ENCODE data around the gene SHISAL2B. TPM values are rescaled to one million over a fixed set of nuclear protein-coding genes. Genes with fewer than 3 reads are reported as not detected.

SHISAL2B gene
- total and polyA plus RNA-seq, 2 experiments from 2014 or later: 1.6 TPM; not detected in 1

DNA sequence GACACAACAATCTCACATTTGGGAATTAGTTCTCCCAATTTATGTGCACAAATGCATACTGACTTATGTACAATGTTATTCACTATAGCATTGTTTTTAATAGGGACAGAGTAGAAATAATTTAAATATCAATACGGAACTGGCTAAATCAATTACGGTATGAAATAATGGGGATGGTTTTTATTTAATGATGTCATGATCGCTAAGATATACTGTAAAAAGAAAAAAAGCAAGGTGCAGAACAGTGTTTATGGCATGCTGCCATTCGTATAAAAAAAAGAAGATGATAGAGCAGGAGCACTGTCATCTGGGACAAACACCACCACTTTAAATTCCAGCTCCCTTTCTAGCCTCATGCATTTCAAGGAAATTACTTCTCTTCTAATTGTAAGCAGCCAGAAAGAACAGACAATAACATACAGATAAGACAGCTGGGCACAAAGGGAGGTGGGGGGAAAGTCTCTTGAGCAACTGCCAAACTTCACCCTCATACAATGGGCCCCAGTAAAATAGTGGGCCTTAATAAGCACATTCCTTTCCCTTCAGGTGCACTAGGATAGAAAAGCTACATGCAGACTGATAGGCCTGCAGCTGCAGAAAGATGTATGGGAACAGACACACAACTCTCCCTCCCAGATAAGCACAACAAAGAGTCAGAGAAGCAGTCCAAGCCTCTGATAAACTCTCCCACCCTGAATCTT is 69.8 kb downstream of the SHISAL2B start:
- TF ChIP-seq, protein P1, sequence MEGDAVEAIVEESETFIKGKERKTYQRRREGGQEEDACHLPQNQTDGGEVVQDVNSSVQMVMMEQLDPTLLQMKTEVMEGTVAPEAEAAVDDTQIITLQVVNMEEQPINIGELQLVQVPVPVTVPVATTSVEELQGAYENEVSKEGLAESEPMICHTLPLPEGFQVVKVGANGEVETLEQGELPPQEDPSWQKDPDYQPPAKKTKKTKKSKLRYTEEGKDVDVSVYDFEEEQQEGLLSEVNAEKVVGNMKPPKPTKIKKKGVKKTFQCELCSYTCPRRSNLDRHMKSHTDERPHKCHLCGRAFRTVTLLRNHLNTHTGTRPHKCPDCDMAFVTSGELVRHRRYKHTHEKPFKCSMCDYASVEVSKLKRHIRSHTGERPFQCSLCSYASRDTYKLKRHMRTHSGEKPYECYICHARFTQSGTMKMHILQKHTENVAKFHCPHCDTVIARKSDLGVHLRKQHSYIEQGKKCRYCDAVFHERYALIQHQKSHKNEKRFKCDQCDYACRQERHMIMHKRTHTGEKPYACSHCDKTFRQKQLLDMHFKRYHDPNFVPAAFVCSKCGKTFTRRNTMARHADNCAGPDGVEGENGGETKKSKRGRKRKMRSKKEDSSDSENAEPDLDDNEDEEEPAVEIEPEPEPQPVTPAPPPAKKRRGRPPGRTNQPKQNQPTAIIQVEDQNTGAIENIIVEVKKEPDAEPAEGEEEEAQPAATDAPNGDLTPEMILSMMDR (IDR thresholded peaks at IDR 0.05; ENCODE audit: low read depth, low read length): no peak
- H3K9me3 ChIP-seq (ENCODE audit: low read depth): no peaks in the 10 kb centered on the region
- no peak overlapping the region for H3K4me3 ChIP-seq
- peaks cover 20% of the 10 kb centered on the region for H3K4me1 ChIP-seq (ENCODE audit: low read depth)
- H3K27me3 ChIP-seq: no peaks in the 10 kb centered on the region
- DNase-seq (ENCODE audit: low read depth in 1 of 2, low spot score in 1 of 2): peak in 1 of 2 donors; percentile 4
- no peaks in the 10 kb centered on the region for H3K36me3 ChIP-seq
- peak overlapping the region; percentile 78 for H3K27ac ChIP-seq

DNA sequence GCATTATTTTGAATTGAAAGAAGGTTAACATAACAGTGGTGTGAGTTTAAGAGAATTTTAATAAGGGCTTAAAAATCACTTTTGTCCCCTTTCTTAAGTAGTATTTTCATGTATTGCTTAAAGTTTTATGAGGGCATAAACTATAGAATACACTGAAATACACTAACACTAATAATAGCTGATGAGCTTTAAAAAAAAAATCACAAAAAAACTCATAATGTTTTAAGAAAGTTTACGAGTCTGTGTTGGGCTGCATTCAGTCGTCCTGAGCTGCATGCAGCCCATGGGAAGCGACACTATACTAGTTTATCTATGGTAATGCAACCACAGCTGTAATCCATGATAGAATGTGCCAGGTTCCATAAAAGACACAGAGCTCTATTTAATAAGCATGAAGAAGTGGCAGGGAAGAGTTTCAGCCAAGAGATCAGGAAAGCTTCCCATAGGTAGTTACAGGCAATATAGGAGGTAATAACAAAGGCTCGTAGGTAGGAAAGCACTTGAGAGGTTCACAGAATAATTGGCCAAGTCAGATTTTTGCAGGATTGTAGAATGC is 73.7 kb downstream of the SHISAL2B start:
- Histone ChIP-seq H3K4me3 (no peak overlapping the region), H3K27me3 (no peaks in the 10 kb centered on the region), H3K9me3 (ENCODE audit: low read depth) (no peaks in the 10 kb centered on the region), H3K4me1 (ENCODE audit: low read depth) (peaks cover 29% of the 10 kb centered on the region), H3K36me3 (no peaks in the 10 kb centered on the region), H3K27ac (no peak overlapping the region)
- TF ChIP-seq, protein P1 (IDR thresholded peaks at IDR 0.05; ENCODE audit: low read depth, low read length): no peak
- no peak for DNase-seq (ENCODE audit: low read depth in 1 of 2, low spot score in 1 of 2)

DNA sequence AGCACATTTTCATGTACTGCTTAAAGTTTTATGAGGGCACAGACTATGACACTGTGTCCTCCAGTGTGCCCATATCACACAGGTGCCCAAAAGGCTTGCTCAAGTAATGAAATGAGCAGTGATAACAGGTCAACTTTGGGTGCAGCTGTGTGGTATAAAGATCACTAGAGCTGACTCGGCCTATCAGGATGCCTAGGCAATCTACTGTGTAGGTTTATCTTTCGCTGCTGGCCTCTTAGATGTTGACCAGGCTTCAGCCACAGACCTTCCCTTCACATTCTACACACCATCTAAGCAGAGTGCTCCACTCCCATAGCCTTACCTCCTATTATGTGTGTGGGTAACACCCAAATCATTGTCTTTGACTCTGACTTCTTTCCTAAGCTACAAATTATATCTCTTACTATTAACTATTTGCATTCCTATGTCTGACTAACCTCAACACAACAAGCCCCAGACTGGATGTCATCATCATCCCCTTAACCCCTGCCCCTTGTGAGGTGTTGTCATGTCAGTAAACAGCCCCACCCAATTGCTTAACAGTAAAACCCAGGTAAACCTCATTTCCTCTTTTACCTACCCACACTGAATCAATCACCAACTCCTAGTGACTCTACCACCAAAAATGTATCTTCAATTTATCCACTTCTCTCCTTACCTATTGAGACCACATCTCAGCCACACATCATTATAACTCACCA is 75.7 kb downstream of the SHISAL2B start:
- H3K27ac ChIP-seq: no peak overlapping the region
- no peaks in the 10 kb centered on the region for H3K9me3 ChIP-seq (ENCODE audit: low read depth)
- no peaks in the 10 kb centered on the region for H3K36me3 ChIP-seq
- H3K4me1 ChIP-seq (ENCODE audit: low read depth): peaks cover 21% of the 10 kb centered on the region
- TF ChIP-seq, protein P1 (IDR thresholded peaks at IDR 0.05; ENCODE audit: low read depth, low read length): no peak
- no peaks in the 10 kb centered on the region for H3K27me3 ChIP-seq
- no peak overlapping the region for H3K4me3 ChIP-seq
- DNase-seq (ENCODE audit: low read depth in 1 of 2, low spot score in 1 of 2): no peak

DNA sequence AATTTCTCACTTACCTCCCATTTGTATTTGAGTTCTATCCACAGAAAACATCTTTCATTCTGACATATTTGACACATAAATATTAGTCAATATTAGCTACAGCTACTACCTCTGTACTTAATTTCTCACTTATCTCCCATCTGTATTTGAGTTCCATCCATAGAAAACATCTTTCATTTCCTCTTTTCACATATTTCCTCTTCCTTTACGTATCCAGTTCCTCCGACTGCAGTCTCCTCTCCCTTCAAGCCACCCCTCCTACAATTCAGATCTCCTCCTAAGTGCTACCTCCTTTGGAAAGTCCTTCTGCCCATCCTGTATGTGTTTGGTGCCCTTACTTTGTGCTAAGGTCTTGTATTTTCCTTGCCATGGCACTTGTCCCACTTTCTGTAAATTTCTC is 76.6 kb downstream of the SHISAL2B start:
- TF ChIP-seq, protein P1 (IDR thresholded peaks at IDR 0.05; ENCODE audit: low read depth, low read length): no peak
- Histone ChIP-seq H3K4me3 (peak overlapping the region; percentile 73), H3K27ac (peak overlapping the region; percentile 99)

More for the DNA sequence above, 76.6 kb downstream of the SHISAL2B start:
- Histone ChIP-seq H3K36me3 (no peaks in the 10 kb centered on the region), H3K9me3 (ENCODE audit: low read depth) (no peaks in the 10 kb centered on the region), H3K27me3 (no peaks in the 10 kb centered on the region), H3K4me1 (ENCODE audit: low read depth) (peaks cover 17% of the 10 kb centered on the region)
- DNase-seq (ENCODE audit: low read depth in 1 of 2, low spot score in 1 of 2): no peak

Other genes with a start within 250 kb of the SHISAL2B start
- 0.11 and 0.45 TPM in 2 replicates for gene RGS7BP, start 184.5 kb upstream of the SHISAL2B start, total RNA-seq
- not detected in 2 replicates for gene RGS7BP, start 184.5 kb upstream of the SHISAL2B start, polyA plus RNA-seq
- gene SREK1IP1, start 78.2 kb downstream of the SHISAL2B start, total RNA-seq: 2.3 and 4.9 TPM in 2 replicates
- gene SREK1IP1, start 78.2 kb downstream of the SHISAL2B start, polyA plus RNA-seq: 22.4 and 26.8 TPM in 2 replicates
- 12.2 and 16.3 TPM in 2 replicates for gene CWC27, start 78.4 kb downstream of the SHISAL2B start, total RNA-seq
- 50.6 and 51.6 TPM in 2 replicates for gene CWC27, start 78.4 kb downstream of the SHISAL2B start, polyA plus RNA-seq